Keratinocyte (primary cell): ENCODE results near the gene KRT38.

Source experiments
- EZH2 ChIP-seq: IDR thresholded peaks from one replicate; pipeline ENCODE4 v1.6.1; 2012; ENCODE audit warnings: inconsistent platforms, mild to moderate bottlenecking, low read length, moderate library complexity
- TF ChIP-seq, protein P1 (sequence below), 3 experiments: IDR thresholded peaks in 1 of 3; conservative IDR thresholded peaks in 1 of 3; optimal IDR thresholded peaks in 1 of 3; 2 replicates in 2 of 3; 3 replicates in 1 of 3; pipeline versions ENCODE3 to v1.5.1; 2011; ENCODE audit warnings: low read length in 3 of 3, mild to moderate bottlenecking in 3 of 3, moderate library complexity in 2 of 3, control low read depth in 1 of 3, inconsistent platforms in 1 of 3; ENCODE audit not compliant: insufficient read depth in 2 of 3; ENCODE audit errors: extremely low read depth in 1 of 3

DNA sequence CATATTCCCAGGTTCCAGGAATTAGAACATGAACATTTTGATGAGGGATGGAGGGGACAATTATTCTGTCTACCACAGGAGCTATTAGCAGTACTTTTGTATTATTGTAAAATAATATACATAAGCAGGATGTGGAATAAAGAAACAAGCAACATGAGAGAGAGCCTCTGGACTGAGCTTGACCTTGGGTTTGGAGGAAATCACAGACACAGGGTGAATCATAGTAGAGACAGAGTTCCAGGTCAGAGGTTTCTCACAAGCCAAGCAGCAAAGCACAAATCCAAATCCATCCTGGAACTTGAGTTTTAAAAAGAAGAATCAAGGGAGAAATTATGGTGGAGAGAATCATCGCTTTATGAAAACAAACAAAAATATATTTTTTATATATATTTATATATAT lies 48.5 kb downstream of the KRT38 start:
- TF ChIP-seq, protein P1, sequence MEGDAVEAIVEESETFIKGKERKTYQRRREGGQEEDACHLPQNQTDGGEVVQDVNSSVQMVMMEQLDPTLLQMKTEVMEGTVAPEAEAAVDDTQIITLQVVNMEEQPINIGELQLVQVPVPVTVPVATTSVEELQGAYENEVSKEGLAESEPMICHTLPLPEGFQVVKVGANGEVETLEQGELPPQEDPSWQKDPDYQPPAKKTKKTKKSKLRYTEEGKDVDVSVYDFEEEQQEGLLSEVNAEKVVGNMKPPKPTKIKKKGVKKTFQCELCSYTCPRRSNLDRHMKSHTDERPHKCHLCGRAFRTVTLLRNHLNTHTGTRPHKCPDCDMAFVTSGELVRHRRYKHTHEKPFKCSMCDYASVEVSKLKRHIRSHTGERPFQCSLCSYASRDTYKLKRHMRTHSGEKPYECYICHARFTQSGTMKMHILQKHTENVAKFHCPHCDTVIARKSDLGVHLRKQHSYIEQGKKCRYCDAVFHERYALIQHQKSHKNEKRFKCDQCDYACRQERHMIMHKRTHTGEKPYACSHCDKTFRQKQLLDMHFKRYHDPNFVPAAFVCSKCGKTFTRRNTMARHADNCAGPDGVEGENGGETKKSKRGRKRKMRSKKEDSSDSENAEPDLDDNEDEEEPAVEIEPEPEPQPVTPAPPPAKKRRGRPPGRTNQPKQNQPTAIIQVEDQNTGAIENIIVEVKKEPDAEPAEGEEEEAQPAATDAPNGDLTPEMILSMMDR (optimal IDR thresholded peaks at IDR 0.05 in 1 of 3, IDR thresholded peaks at IDR 0.05 in 1 of 3, conservative IDR thresholded peaks at IDR 0.05 in 1 of 3; ENCODE audit: extremely low read depth in 1 of 3, insufficient read depth in 2 of 3, low read length in 3 of 3): no peak
- TF ChIP-seq EZH2: no peak
